OCI-LY7 (cell line): ENCODE results near the gene TGFB1. TPM values are rescaled to one million over a fixed set of nuclear protein-coding genes. Genes with fewer than 3 reads are reported as not detected.
A peak's percentile ranks its signal among the peaks of the same experiment; 100 is the strongest.

ENCODE experiments used
- BruUV-seq: library from RNA; stranded (reverse); fragments of 400-500 nt; replicated peaks from 2 replicates; lab custom pipeline; 2021; lab: Mats Ljungman, UMichigan
- CTCF ChIA-PET: fragments of 300-600 bp; sonication (Branson Sonifier 250); formaldehyde crosslinking; loops from one replicate; lab custom pipeline; 2022; ENCODE audit warnings: antibody characterized with exemption; ENCODE audit not compliant: unreplicated experiment; lab: Charles Lee
- POLR2A ChIA-PET: fragments of 300-600 bp; sonication (Branson Sonifier 250); formaldehyde crosslinking; loops from one replicate; lab custom pipeline; 2022; ENCODE audit warnings: antibody characterized with exemption; lab: Charles Lee
- DNase-seq: peaks from one replicate; pipeline ENCODE4 v3.0.0-alpha.2; 2015; ENCODE audit warnings: low spot score
- H2AFZ ChIP-seq: fragments of 200-600 bp; sonication (generic), shearing (Covaris generic); 2 replicates; pipeline ENCODE4 v1.6.1; 2014; ENCODE audit warnings: mild to moderate bottlenecking, antibody characterized with exemption, low read length, moderate library complexity
- H3K27ac ChIP-seq: fragments of 200-600 bp; sonication (generic); 2 replicates; pipeline ENCODE4 v1.5.1; 2014; ENCODE audit warnings: mixed run types, low read depth, mild to moderate bottlenecking, moderate library complexity, low read length, inconsistent platforms; ENCODE audit not compliant: poor library complexity, severe bottlenecking
- H3K36me3 ChIP-seq: fragments of 200-600 bp; sonication (generic); 2 replicates; pipeline ENCODE4 v1.6.1; 2014; ENCODE audit warnings: mild to moderate bottlenecking, antibody characterized with exemption, low read length, moderate library complexity, mixed read lengths; ENCODE audit not compliant: insufficient read depth
- H3K4me1 ChIP-seq: fragments of 200-600 bp; sonication (generic); 2 replicates; pipeline ENCODE4 v1.5.1; 2014; ENCODE audit warnings: mild to moderate bottlenecking, low read length; ENCODE audit not compliant: insufficient read depth, poor library complexity, severe bottlenecking
- H3K4me2 ChIP-seq: fragments of 200-600 bp; sonication (generic); 2 replicates; pipeline ENCODE4 v1.6.1; 2014; ENCODE audit warnings: mild to moderate bottlenecking, low read length
- H3K4me3 ChIP-seq: fragments of 200-600 bp; sonication (generic); 2 replicates; pipeline ENCODE4 v1.5.1; 2014; ENCODE audit warnings: mild to moderate bottlenecking, low read depth, low read length; ENCODE audit not compliant: poor library complexity, severe bottlenecking
- H3K79me2 ChIP-seq: fragments of 200-600 bp; sonication (generic); 2 replicates; pipeline ENCODE4 v1.6.1; 2016; ENCODE audit warnings: low read depth, mild to moderate bottlenecking, low read length, moderate library complexity, mixed read lengths; ENCODE audit not compliant: insufficient read depth
- H3K9me2 ChIP-seq: fragments of 200-600 bp; sonication (generic); 2 replicates; pipeline ENCODE4 v1.6.1; 2016; ENCODE audit warnings: mild to moderate bottlenecking, low read length, mixed read lengths; ENCODE audit not compliant: insufficient read depth
- H3K9me3 ChIP-seq: fragments of 200-600 bp; sonication (generic); 2 replicates; pipeline ENCODE4 v1.6.1; 2014; ENCODE audit warnings: mild to moderate bottlenecking, mixed run types, low read length, mixed read lengths
- H4K20me1 ChIP-seq: fragments of 200-600 bp; sonication (generic); 2 replicates; pipeline ENCODE4 v1.6.1; 2014; ENCODE audit warnings: mild to moderate bottlenecking, antibody characterized with exemption, low read length, moderate library complexity, mixed read lengths; ENCODE audit not compliant: insufficient read depth
- CTCF ChIP-seq: fragments of 200-600 bp; sonication (generic); conservative IDR thresholded peaks from 2 replicates; pipeline ENCODE4 v1.5.1; 2014; ENCODE audit warnings: mild to moderate bottlenecking, antibody characterized with exemption, low read length, moderate library complexity, mixed read lengths
- EZH2phosphoT487 ChIP-seq: fragments of 200-600 bp; sonication (generic); IDR thresholded peaks from 2 replicates; pipeline ENCODE4 v1.6.1; 2018; ENCODE audit warnings: low read depth, borderline replicate concordance, mild to moderate bottlenecking, mixed run types, antibody characterized with exemption, low read length, moderate library complexity, mixed read lengths
- intact Hi-C: fragments of 100-400 bp; cut with micrococcal nuclease; formaldehyde crosslinking; loops from one replicate; pipeline ENCODE4 v1.10.0; 2022; ENCODE audit not compliant: unreplicated experiment
- total RNA-seq, 2 experiments: library from RNA; depleted of rRNA in 1 of 2; stranded (reverse); fragments of >200 nt in 1 of 2; shearing (Covaris generic) in 1 of 2; gene quantifications; 2 replicates each; pipeline ENCODE4 v1.2.3, GENCODE V29; 2014 to 2022

Gene TGFB1
- total RNA-seq, 2 experiments from 2014 or later: 15.5 to 88.8 TPM

GRCh38 chr19:41324231-41324702 is 29.5 kb downstream of the TGFB1 start:
- Histone ChIP-seq H3K4me3 (no peak overlapping the region), H3K4me1 (peaks cover 51% of the 10 kb centered on the region), H3K9me3 (no peaks in the 10 kb centered on the region), H2AFZ (no peak overlapping the region), H3K27ac (peak overlapping the region; percentile 79), H3K9me2 (no peaks in the 10 kb centered on the region), H4K20me1 (no peaks in the 10 kb centered on the region; the same call in 1 of the 2 replicates), H3K79me2 (no peaks in the 10 kb centered on the region), H3K4me2 (no peak overlapping the region), H3K36me3 (peaks cover 61% of the 10 kb centered on the region)
- POLR2A ChIA-PET: interaction anchor here (0.5 to 0.6 kb wide), 2 partner anchors 24 to 27 kb away, joined by 3 read pairs; no protein-coding TSS in a partner anchor
- CTCF ChIA-PET: no interaction called here
- intact Hi-C loops: no loop called here
- TSS peak; percentile 77 for BruUV-seq
- TF ChIP-seq EZH2phosphoT487 (no peak), CTCF (no peak)
- no peak for DNase-seq

- CTCF ChIA-PET: no interaction called here
- peaks cover 62% of the 10 kb centered on the region for H3K36me3 ChIP-seq
- intact Hi-C loops: no loop called here
- H4K20me1 ChIP-seq: no peaks in the 10 kb centered on the region; the same call in 1 of the 2 replicates
- no peaks in the 10 kb centered on the region for H3K9me2 ChIP-seq
- H3K27ac ChIP-seq: peak overlapping the region; percentile 79
- TF ChIP-seq EZH2phosphoT487 (no peak), CTCF (no peak)
- no peak for DNase-seq
- no peak overlapping the region for H2AFZ ChIP-seq
- H3K4me3 ChIP-seq: no peak overlapping the region
- no peaks in the 10 kb centered on the region for H3K79me2 ChIP-seq
- BruUV-seq: no TSS peak
- H3K4me1 ChIP-seq: peaks cover 44% of the 10 kb centered on the region
- H3K9me3 ChIP-seq: no peaks in the 10 kb centered on the region
- POLR2A ChIA-PET: interaction anchor here (0.5 to 0.6 kb wide), 2 partner anchors 24 to 27 kb away, joined by 3 read pairs; no protein-coding TSS in a partner anchor
- H3K4me2 ChIP-seq: no peak overlapping the region
These were observed 30.1 kb downstream of the TGFB1 start for GRCh38 chr19:41323430-41324125.

GRCh38 chr19:41323023-41323422 is 30.7 kb downstream of the TGFB1 start:
- no peak overlapping the region for H3K27ac ChIP-seq
- CTCF ChIA-PET: no interaction called here
- DNase-seq: no peak
- no peak overlapping the region for H3K4me2 ChIP-seq
- no peaks in the 10 kb centered on the region for H3K9me3 ChIP-seq
- peaks cover 61% of the 10 kb centered on the region for H3K36me3 ChIP-seq
- H3K4me3 ChIP-seq: no peak overlapping the region
- H2AFZ ChIP-seq: no peak overlapping the region
- no TSS peak for BruUV-seq
- peaks cover 38% of the 10 kb centered on the region for H3K4me1 ChIP-seq
- no peaks in the 10 kb centered on the region for H3K79me2 ChIP-seq
- H4K20me1 ChIP-seq: no peaks in the 10 kb centered on the region; the same call in 1 of the 2 replicates
- POLR2A ChIA-PET: interaction anchor here (0.6 kb wide), 1 partner anchor 225 kb away, joined by 3 read pairs; no protein-coding TSS in a partner anchor
- intact Hi-C loops: no loop called here
- no peaks in the 10 kb centered on the region for H3K9me2 ChIP-seq
- TF ChIP-seq CTCF: no peak
